22Rv1 (cell line): ENCODE measurements around the gene ADGRB3.

Experiments used
- H3K27ac ChIP-seq: fragments of 450-650 bp; 2 replicates; pipeline ENCODE4 v1.5.1; 2017
- ZFX ChIP-seq: fragments of 450-650 bp; IDR thresholded peaks from 2 replicates; pipeline ENCODE4 v1.6.1; 2017; ENCODE audit warnings: antibody characterized with exemption, borderline replicate concordance
- TF ChIP-seq, protein P1 (sequence below): fragments of 450-650 bp; IDR thresholded peaks from 2 replicates; pipeline ENCODE4 v1.5.1; 2017; ENCODE audit warnings: mild to moderate bottlenecking

The ADGRB3 gene

DNA sequence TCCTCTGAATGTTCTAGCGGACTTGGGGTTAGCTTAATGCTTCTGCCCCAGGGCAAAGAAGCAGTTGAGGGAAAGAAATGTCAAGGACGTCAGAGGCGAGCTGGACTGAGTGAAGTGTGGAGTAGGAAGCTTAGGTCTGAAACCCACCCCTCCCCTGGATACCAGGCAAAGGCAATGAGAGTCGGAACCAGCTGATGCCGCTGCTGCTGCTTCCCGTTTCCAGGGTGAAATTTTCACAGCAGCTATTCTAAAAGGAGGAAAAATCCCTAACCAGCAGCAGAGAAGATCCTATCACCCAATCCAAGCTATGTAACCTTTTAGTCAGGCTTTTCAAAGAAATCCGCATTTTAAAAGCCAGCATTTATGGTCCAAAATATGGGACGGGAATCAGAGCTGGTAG, 597.4 kb downstream of the ADGRB3 start:
- H3K27ac ChIP-seq: peak overlapping the region; percentile 71
- TF ChIP-seq, protein P1, sequence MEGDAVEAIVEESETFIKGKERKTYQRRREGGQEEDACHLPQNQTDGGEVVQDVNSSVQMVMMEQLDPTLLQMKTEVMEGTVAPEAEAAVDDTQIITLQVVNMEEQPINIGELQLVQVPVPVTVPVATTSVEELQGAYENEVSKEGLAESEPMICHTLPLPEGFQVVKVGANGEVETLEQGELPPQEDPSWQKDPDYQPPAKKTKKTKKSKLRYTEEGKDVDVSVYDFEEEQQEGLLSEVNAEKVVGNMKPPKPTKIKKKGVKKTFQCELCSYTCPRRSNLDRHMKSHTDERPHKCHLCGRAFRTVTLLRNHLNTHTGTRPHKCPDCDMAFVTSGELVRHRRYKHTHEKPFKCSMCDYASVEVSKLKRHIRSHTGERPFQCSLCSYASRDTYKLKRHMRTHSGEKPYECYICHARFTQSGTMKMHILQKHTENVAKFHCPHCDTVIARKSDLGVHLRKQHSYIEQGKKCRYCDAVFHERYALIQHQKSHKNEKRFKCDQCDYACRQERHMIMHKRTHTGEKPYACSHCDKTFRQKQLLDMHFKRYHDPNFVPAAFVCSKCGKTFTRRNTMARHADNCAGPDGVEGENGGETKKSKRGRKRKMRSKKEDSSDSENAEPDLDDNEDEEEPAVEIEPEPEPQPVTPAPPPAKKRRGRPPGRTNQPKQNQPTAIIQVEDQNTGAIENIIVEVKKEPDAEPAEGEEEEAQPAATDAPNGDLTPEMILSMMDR: no peak
- TF ChIP-seq ZFX: no peak

DNA sequence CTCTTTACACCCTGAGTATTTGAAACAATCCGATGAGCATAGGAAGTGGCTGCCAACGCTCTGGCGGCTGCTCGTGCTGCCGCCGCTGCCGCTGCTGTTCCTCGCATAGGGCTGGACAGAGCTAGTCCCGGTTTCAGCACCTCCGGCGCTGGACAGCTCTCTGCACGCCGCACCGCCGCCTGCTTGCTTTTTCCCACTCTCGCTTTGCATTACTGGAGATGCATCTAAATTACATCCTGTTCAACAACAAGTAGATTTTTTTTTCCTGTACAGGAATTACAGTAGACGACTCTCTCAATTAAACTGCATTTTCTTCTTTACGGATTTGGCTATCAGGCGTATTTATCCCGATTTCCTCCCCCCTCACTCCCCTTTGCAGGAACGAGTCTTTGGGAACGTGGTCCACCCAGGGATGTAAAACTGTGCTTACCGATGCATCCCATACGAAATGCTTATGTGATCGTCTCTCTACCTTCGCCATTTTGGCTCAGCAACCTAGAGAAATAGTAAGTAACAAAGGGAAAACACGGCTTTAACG, 597.9 kb downstream of the ADGRB3 start:
- peak overlapping the region; percentile 71 for H3K27ac ChIP-seq
- TF ChIP-seq, protein P1: peak; percentile 12; the same call in 1 of the 2 replicates
- no peak for TF ChIP-seq ZFX

DNA sequence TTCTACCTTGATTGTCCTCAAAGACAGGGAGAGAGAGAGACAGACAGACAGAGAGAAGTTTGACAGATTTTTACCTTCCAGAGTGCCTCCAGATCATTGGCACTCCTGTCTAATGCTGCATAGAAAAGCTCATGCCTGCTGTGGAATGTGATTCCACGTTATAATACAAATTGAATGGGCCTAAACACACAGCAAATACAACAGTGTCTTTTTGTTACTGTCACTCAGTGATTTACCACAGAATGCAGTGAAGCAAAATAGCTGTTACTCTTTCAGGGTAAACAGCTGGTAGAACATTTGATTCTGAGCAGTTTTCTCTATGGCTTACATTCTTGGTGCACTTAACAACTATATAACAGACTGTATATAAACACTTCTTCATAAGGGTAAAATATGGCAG, 603.0 kb downstream of the ADGRB3 start:
- TF ChIP-seq, protein P1: no peak
- no peak for TF ChIP-seq ZFX
- H3K27ac ChIP-seq: no peak overlapping the region

DNA sequence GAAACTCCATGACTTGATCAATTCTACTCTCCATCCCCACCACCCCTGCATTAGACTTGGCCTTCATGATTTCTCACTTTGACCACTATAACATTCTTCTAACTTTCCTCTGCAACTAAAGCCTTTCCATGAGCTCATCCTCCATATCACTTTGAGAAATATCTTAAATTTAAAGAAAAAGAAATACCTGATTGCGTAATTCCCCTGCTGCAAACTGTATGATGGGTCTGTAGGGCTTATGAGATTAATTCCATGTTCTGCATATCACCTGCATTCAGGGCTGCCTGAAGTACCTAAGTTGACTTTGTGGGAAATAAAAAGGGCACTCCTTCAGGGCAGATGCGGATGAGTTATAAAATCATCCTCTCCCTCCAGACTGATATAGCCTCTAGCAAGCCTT, 611.9 kb downstream of the ADGRB3 start:
- TF ChIP-seq, protein P1: no peak
- no peak for TF ChIP-seq ZFX
- H3K27ac ChIP-seq: no peak overlapping the region

DNA sequence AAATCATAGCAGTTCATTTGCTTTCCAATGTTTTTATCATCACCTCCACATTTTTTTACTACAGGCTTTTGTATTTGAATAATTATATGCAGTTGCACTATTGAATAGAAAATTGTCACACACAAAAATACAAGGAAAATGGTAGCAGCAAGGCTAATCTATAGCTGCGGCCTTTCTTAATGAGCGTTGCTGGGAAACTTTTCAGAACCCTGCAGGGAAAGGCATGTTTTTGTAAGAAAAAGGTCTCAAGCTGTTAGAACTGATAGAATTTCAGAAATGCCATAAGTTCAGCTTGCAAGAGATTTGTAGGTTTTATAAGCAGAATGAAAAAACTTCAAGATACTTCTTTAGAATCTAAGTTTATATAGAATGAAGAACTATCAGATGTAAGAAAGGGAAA, 625.9 kb downstream of the ADGRB3 start:
- H3K27ac ChIP-seq: no peak overlapping the region
- TF ChIP-seq ZFX: no peak
- TF ChIP-seq, protein P1: no peak

DNA sequence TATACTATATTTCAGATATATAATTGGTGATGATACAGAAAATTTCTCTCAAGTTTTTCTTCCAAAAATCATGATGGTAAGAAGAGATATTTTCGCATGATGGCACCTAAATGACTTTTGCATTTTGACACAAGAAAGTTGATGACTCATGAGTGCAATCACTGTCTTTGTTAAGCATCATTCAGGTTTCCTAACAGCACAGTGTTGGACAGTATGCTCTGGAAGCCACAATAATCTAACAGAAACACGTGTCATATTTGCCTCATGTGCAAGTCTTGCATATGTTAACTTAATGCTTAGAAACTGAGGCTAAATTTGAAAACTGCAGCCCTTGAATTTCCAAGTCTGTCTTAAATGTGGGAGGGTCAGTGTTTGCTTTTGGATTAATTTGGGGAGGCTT, 628.2 kb downstream of the ADGRB3 start:
- H3K27ac ChIP-seq: no peak overlapping the region
- TF ChIP-seq ZFX: no peak
- TF ChIP-seq, protein P1: no peak

DNA sequence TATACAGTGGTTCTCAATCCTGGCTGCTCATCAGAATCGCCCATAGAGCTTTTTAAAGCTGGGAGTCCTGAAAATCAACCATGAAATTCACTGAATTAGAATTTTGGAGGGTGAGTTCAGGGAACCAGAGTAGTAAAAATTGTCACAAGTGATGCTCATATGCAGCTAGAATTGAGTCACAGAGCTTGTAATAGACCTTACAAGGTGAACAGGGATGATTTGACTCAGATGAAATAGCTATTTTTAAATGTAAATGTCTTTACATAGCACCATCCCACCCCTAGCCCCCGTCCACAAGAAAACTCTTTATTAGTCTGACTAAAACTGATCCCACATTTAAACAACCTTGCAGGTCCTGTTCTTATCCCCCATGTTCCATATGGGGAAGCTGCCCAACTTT, 630.0 kb downstream of the ADGRB3 start:
- TF ChIP-seq, protein P1: no peak
- TF ChIP-seq ZFX: no peak
- H3K27ac ChIP-seq: no peak overlapping the region
